ENCODE results near the gene CA12. TPM values are rescaled to one million over a fixed set of nuclear protein-coding genes. Genes with fewer than 3 reads are reported as not detected.

CA12 gene
- total RNA-seq, 1 donor from 2014 or later: not detected

GRCh38 chr15:63373866-63374548 lies 7.6 kb downstream of the CA12 start:
- H3K4me1 Mint-ChIP-seq (ENCODE audit: low read depth, unreplicated experiment): peaks cover 9% of the 10 kb centered on the region
- peaks cover 5% of the 10 kb centered on the region for H3K27me3 Mint-ChIP-seq (ENCODE audit: unreplicated experiment)
- TF ChIP-seq CTCF (IDR thresholded peaks at IDR 0.05; ENCODE audit: partially characterized antibody, unreplicated experiment): no peak
- no peaks in the 10 kb centered on the region for H3K36me3 Mint-ChIP-seq (ENCODE audit: unreplicated experiment)
- peaks cover 2% of the 10 kb centered on the region for H3K9me3 Mint-ChIP-seq (ENCODE audit: unreplicated experiment)
- H3K27ac Mint-ChIP-seq (ENCODE audit: unreplicated experiment): no peak overlapping the region
- H3K4me3 Mint-ChIP-seq (ENCODE audit: unreplicated experiment): no peak overlapping the region
- no peak for DNase-seq

- Mint-ChIP-seq H3K36me3 (ENCODE audit: unreplicated experiment) (no peaks in the 10 kb centered on the region), H3K27ac (ENCODE audit: unreplicated experiment) (no peak overlapping the region), H3K9me3 (ENCODE audit: unreplicated experiment) (peaks cover 2% of the 10 kb centered on the region), H3K4me1 (ENCODE audit: low read depth, unreplicated experiment) (peaks cover 5% of the 10 kb centered on the region), H3K27me3 (ENCODE audit: unreplicated experiment) (peaks cover 5% of the 10 kb centered on the region), H3K4me3 (ENCODE audit: unreplicated experiment) (no peak overlapping the region)
- no peak for DNase-seq
- no peak for TF ChIP-seq CTCF (IDR thresholded peaks at IDR 0.05; ENCODE audit: partially characterized antibody, unreplicated experiment)
Measured at GRCh38 chr15:63373330-63373729, 8.3 kb downstream of the CA12 start.

- Mint-ChIP-seq H3K27ac (ENCODE audit: unreplicated experiment) (no peak overlapping the region), H3K36me3 (ENCODE audit: unreplicated experiment) (no peaks in the 10 kb centered on the region), H3K9me3 (ENCODE audit: unreplicated experiment) (peaks cover 2% of the 10 kb centered on the region), H3K27me3 (ENCODE audit: unreplicated experiment) (peaks cover 5% of the 10 kb centered on the region), H3K4me3 (ENCODE audit: unreplicated experiment) (no peak overlapping the region), H3K4me1 (ENCODE audit: low read depth, unreplicated experiment) (peaks cover 5% of the 10 kb centered on the region)
- no peak for TF ChIP-seq CTCF (IDR thresholded peaks at IDR 0.05; ENCODE audit: partially characterized antibody, unreplicated experiment)
- DNase-seq: no peak
Measured at GRCh38 chr15:63372753-63373152, 8.9 kb downstream of the CA12 start.

GRCh38 chr15:63372018-63372705 lies 9.5 kb downstream of the CA12 start:
- no peak for TF ChIP-seq CTCF (IDR thresholded peaks at IDR 0.05; ENCODE audit: partially characterized antibody, unreplicated experiment)
- Mint-ChIP-seq H3K4me1 (ENCODE audit: low read depth, unreplicated experiment) (peaks cover 5% of the 10 kb centered on the region), H3K27ac (ENCODE audit: unreplicated experiment) (no peak overlapping the region), H3K9me3 (ENCODE audit: unreplicated experiment) (peaks cover 2% of the 10 kb centered on the region), H3K4me3 (ENCODE audit: unreplicated experiment) (no peak overlapping the region), H3K27me3 (ENCODE audit: unreplicated experiment) (peaks cover 5% of the 10 kb centered on the region), H3K36me3 (ENCODE audit: unreplicated experiment) (no peaks in the 10 kb centered on the region)
- DNase-seq: no peak

- no peak overlapping the region for H3K27ac Mint-ChIP-seq (ENCODE audit: unreplicated experiment)
- no peak overlapping the region for H3K4me3 Mint-ChIP-seq (ENCODE audit: unreplicated experiment)
- peaks cover 5% of the 10 kb centered on the region for H3K27me3 Mint-ChIP-seq (ENCODE audit: unreplicated experiment)
- no peaks in the 10 kb centered on the region for H3K36me3 Mint-ChIP-seq (ENCODE audit: unreplicated experiment)
- no peak for TF ChIP-seq CTCF (IDR thresholded peaks at IDR 0.05; ENCODE audit: partially characterized antibody, unreplicated experiment)
- DNase-seq: no peak
- H3K4me1 Mint-ChIP-seq (ENCODE audit: low read depth, unreplicated experiment): peaks cover 5% of the 10 kb centered on the region
- peaks cover 2% of the 10 kb centered on the region for H3K9me3 Mint-ChIP-seq (ENCODE audit: unreplicated experiment)
Measured at GRCh38 chr15:63371297-63371918, 10.2 kb downstream of the CA12 start.
